ENCODE results near the gene GNB2.
A peak's percentile ranks its signal among the peaks of the same experiment; 100 is the strongest.
"Not testable (repeated sequence)": the region's sequence is repeated elsewhere in the genome, so short reads cannot be mapped to it uniquely, and the experiment has no call there.

Gene GNB2

GRCh38 chr7:100696123-100696521 is 22.6 kb downstream of the GNB2 start:
- no peak for DNase-seq (ENCODE audit: low spot score)

DNA sequence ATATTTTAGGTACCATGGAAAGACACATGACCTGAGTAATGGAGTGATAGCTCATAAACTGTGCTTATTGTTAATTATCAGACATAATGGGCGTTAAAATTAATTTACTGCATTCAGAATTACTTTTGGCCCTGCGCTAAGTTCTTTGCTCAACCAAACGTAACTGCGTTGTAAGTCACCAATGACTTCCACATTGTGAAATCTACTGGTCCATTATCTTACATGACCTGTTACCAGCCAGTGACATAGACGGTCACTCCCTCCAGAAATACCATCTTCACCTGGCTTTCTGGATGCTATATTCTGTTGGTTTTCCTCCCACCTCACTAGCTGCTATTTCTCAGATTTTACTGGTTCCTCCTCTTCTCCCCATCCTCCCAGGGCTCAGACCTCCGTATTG is 25.5 kb downstream of the GNB2 start:
- DNase-seq (ENCODE audit: low spot score), result no peak

- DNase-seq (ENCODE audit: low spot score), result not testable (repeated sequence)
Measured at GRCh38 chr7:100701089-100701488, 27.5 kb downstream of the GNB2 start.

DNA sequence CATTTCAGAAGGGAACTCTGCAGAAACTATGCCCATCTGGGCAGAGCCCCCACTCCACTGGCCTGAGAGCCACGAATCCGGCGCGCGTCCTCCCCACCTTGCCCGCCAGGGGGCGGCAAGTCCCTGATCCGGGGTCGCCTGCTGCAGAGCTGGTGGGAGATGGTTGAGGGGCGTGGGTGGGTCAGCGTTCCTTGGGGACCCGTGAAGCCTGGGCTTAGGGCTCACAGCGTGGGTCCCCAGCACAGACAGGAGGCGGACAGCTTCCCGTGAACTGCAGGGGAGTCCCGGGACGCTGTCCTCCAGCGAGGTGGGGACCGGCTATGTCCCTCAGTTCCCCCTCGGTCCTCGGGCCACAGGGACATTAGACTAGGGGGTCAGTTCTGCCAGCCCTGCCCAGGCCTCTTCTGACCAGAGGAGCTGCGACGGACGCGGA is 31.8 kb downstream of the GNB2 start:
- DNase-seq (ENCODE audit: low spot score), result peak; percentile 76

- peak; percentile 94 for DNase-seq (ENCODE audit: low spot score)
Measured at GRCh38 chr7:100705753-100706671, 32.5 kb downstream of the GNB2 start, which contains the start of gene POP7. POP7 (plus strand) TSS chr7:100706121; CDS start chr7:100706831, 710 bp downstream.

DNA sequence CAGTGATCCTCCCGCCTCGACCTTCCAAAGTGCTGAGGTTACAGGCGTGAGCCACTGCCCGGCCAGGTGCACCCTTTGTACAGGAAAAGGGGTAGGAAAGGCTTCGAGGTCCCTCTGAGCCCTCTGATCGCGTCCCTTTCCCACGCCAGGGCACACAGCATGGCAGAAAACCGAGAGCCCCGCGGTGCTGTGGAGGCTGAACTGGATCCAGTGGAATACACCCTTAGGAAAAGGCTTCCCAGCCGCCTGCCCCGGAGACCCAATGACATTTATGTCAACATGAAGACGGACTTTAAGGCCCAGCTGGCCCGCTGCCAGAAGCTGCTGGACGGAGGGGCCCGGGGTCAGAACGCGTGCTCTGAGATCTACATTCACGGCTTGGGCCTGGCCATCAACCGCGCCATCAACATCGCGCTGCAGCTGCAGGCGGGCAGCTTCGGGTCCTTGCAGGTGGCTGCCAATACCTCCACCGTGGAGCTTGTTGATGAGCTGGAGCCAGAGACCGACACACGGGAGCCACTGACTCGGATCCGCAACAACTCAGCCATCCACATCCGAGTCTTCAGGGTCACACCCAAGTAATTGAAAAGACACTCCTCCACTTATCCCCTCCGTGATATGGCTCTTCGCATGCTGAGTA is 33.3 kb downstream of the GNB2 start:
- no peak for DNase-seq (ENCODE audit: low spot score)

DNA sequence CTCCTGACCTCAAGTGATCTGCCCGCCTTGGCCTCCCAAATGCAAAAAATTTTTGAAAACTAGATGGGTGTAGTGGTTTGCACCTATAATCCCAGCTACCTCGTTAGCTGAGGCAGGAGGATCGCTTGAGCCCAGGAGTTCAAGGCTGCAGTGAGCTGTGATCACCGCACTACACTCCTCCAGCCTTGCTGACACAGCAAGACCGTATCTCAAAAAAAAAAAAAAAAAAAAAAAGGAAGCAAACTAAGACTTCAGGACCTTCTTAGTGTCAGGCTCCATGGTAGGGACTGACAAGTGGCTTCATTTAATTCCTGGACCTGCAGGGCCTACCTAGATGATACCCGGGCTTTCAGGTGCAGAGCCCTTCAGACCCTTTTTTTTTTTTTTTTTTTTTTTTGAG is 34.9 kb downstream of the GNB2 start:
- no peak for DNase-seq (ENCODE audit: low spot score)

DNA sequence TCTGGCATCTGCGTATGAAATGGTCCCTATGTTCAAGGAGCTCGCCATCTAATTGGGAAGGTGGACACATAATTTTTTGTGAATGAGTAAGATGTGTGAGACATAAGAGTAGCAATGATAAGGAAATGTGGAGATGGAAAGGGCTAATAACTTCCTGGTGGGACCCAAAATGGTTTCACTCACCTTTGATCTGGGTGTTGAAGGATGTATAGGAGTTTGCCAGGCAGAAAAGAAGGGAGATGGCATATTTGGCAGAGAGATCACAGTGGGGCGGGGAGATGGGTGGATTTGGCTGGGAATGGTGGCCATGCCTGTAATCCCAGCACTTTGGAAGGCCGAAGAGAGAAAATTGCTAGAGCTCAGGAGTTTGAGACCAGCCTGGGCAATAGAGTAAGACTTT is 36.9 kb downstream of the GNB2 start:
- DNase-seq (ENCODE audit: low spot score), result no peak

- no peak for DNase-seq (ENCODE audit: low spot score)
Measured at GRCh38 chr7:100711369-100711768, 37.8 kb downstream of the GNB2 start.

DNA sequence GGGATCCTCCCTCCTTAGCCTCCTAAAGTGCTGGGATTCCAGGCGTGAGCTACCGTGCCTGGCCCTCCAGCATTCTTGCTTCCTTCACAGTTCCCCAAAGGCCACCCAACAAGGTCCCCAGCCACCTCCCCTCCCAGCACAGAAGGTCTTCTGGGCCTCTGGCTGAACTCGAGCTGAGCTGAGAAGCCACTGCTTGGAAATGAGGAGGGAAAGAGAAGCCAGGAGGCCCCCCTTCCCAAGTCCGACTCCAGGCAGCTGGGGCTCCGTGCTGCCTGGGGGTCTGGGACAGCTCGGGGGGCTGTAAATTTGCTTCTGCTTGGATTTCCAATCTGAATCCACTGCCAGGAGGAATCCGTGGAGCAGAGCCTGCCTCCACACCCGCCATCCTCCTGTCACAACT is 41.2 kb downstream of the GNB2 start:
- no peak for DNase-seq (ENCODE audit: low spot score)

- not testable (repeated sequence) for DNase-seq (ENCODE audit: low spot score)
Measured at GRCh38 chr7:100717073-100717472, 43.5 kb downstream of the GNB2 start.

- no peak for DNase-seq (ENCODE audit: low spot score)
Measured at GRCh38 chr7:100719523-100720278, 46.2 kb downstream of the GNB2 start.

DNA sequence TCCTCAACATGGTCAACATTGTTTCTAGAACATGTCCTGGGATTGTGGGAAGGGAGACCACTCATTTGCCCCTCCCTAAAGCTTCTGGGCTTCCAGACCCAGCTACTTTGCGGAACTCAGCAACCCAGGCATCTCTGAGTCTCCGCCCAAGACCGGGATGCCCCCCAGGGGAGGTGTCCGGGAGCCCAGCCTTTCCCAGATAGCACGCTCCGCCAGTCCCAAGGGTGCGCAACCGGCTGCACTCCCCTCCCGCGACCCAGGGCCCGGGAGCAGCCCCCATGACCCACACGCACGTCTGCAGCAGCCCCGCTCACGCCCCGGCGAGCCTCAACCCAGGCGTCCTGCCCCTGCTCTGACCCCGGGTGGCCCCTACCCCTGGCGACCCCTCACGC is 46.7 kb downstream of the GNB2 start, which contains the start of gene EPO:
Gene EPO, plus strand, starts transcription at position 190 of the 392 bp plus-strand sequence. CDS start 513 bp downstream, outside the sequence.
- no peak for DNase-seq (ENCODE audit: low spot score)

- no peak for DNase-seq (ENCODE audit: low spot score)
Measured at GRCh38 chr7:100720671-100721504, 47.3 kb downstream of the GNB2 start.

DNA sequence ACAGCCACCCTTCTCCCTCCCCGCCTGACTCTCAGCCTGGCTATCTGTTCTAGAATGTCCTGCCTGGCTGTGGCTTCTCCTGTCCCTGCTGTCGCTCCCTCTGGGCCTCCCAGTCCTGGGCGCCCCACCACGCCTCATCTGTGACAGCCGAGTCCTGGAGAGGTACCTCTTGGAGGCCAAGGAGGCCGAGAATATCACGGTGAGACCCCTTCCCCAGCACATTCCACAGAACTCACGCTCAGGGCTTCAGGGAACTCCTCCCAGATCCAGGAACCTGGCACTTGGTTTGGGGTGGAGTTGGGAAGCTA is 47.9 kb downstream of the GNB2 start:
- DNase-seq (ENCODE audit: low spot score), result no peak

DNA sequence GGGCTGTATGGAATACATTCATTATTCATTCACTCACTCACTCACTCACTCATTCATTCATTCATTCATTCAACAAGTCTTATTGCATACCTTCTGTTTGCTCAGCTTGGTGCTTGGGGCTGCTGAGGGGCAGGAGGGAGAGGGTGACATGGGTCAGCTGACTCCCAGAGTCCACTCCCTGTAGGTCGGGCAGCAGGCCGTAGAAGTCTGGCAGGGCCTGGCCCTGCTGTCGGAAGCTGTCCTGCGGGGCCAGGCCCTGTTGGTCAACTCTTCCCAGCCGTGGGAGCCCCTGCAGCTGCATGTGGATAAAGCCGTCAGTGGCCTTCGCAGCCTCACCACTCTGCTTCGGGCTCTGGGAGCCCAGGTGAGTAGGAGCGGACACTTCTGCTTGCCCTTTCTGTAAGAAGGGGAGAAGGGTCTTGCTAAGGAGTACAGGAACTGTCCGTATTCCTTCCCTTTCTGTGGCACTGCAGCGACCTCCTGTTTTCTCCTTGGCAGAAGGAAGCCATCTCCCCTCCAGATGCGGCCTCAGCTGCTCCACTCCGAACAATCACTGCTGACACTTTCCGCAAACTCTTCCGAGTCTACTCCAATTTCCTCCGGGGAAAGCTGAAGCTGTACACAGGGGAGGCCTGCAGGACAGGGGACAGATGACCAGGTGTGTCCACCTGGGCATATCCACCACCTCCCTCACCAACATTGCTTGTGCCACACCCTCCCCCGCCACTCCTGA is 49.1 kb downstream of the GNB2 start:
- DNase-seq (ENCODE audit: low spot score), result no peak

GRCh38 chr7:100723732-100724275 is 50.3 kb downstream of the GNB2 start:
- DNase-seq (ENCODE audit: low spot score), result no peak

DNA sequence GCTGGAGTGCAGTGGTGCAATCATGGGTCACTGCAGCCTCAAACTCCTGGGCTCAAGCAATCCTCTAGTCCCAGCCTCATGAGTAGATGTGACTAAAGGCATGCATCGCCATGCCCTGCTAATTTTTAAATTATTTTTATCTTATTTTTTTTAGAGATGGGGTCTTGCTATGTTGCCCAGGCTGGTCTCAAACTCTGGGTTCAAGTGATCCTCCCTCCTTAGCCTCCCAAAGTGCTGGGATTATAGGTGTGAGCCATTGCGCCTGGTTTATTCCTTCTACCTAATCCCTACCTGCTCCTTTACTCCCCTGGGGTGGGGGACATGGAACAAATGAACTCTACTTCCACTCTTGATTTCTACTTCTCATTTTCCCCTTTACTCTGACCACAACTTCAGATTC is 50.8 kb downstream of the GNB2 start:
- DNase-seq (ENCODE audit: low spot score), result not testable (repeated sequence)

GRCh38 chr7:100726996-100727761 is 53.6 kb downstream of the GNB2 start:
- no peak for DNase-seq (ENCODE audit: low spot score)

- DNase-seq (ENCODE audit: low spot score), result no peak
Measured at GRCh38 chr7:100728196-100728595, 54.7 kb downstream of the GNB2 start.

All from Ammon's horn (tissue), 1 donor.